Astrocyte (in vitro differentiated cells and primary cell): ENCODE measurements around the gene BMPER.

ENCODE experiments used
- EZH2 ChIP-seq: IDR thresholded peaks from 2 replicates; pipeline ENCODE4 v1.6.1; 2012; ENCODE audit warnings: mild to moderate bottlenecking, low read length, inconsistent platforms; ENCODE audit not compliant: insufficient read depth
- TF ChIP-seq, protein P1 (sequence below): IDR thresholded peaks from 2 replicates; pipeline ENCODE4 v1.5.1; 2011; ENCODE audit warnings: low read depth, mild to moderate bottlenecking, inconsistent platforms, low read length, moderate library complexity; ENCODE audit not compliant: insufficient read depth

DNA sequence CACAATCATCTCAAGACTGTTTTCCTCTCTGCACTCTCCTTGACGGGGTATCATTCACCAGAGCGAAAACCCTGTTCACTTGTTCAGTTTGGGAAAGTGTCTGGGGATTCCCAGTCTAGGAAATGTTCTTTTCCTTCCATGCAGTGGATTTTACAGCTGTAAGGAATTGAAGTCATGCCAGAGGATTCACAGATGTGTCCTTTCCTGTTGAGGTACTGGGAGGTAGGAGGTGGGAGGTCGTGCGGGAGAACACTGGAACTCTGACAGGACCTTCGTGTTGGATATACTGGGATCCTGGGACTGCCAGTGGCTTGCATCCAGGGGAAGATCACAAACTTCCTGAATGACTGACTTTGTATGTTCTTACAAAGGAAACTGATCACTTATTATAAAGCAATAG lies 185.5 kb downstream of the BMPER start:
- TF ChIP-seq, protein P1, sequence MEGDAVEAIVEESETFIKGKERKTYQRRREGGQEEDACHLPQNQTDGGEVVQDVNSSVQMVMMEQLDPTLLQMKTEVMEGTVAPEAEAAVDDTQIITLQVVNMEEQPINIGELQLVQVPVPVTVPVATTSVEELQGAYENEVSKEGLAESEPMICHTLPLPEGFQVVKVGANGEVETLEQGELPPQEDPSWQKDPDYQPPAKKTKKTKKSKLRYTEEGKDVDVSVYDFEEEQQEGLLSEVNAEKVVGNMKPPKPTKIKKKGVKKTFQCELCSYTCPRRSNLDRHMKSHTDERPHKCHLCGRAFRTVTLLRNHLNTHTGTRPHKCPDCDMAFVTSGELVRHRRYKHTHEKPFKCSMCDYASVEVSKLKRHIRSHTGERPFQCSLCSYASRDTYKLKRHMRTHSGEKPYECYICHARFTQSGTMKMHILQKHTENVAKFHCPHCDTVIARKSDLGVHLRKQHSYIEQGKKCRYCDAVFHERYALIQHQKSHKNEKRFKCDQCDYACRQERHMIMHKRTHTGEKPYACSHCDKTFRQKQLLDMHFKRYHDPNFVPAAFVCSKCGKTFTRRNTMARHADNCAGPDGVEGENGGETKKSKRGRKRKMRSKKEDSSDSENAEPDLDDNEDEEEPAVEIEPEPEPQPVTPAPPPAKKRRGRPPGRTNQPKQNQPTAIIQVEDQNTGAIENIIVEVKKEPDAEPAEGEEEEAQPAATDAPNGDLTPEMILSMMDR: no peak
- TF ChIP-seq EZH2: no peak
